GM19467 (cell line): ENCODE measurements around the gene CD93.

ENCODE experiments used
- ATAC-seq: cut with Tn5 transposase; IDR thresholded peaks from one replicate; pipeline ENCODE4 v1.9.1; 2021; ENCODE audit warnings: mild to moderate bottlenecking, moderate library complexity; ENCODE audit not compliant: unreplicated experiment

Gene CD93

GRCh38 chr20:23061734-23062561 lies 24.2 kb downstream of the CD93 start:
- no peak for ATAC-seq

- ATAC-seq = no peak
Measured at GRCh38 chr20:23061262-23061661, 24.9 kb downstream of the CD93 start.

GRCh38 chr20:23060629-23061028 lies 25.5 kb downstream of the CD93 start:
- no peak for ATAC-seq

- no peak for ATAC-seq
Measured at GRCh38 chr20:23059846-23060245, 26.3 kb downstream of the CD93 start.

- no peak for ATAC-seq
Measured at GRCh38 chr20:23059001-23059400, 27.1 kb downstream of the CD93 start.

- ATAC-seq = no peak
Measured at GRCh38 chr20:23058240-23058639, 27.9 kb downstream of the CD93 start.

GRCh38 chr20:23052904-23053303 lies 33.2 kb downstream of the CD93 start:
- no peak for ATAC-seq

- ATAC-seq = no peak
Measured at GRCh38 chr20:23050847-23051627, 35.1 kb downstream of the CD93 start.

GRCh38 chr20:23050076-23050838 lies 35.9 kb downstream of the CD93 start:
- no peak for ATAC-seq

GRCh38 chr20:23049201-23050075 lies 36.7 kb downstream of the CD93 start, which contains the start of gene THBD:
THBD (minus strand) TSS chr20:23049672; CDS start chr20:23049504, 168 bp downstream.
- no peak for ATAC-seq

GRCh38 chr20:23048283-23049200 lies 37.6 kb downstream of the CD93 start:
- ATAC-seq = no peak

- ATAC-seq = no peak
Measured at GRCh38 chr20:23047738-23048214, 38.3 kb downstream of the CD93 start.

- ATAC-seq = no peak
Measured at GRCh38 chr20:23047001-23047737, 39.0 kb downstream of the CD93 start.

GRCh38 chr20:23046431-23046830 lies 39.7 kb downstream of the CD93 start:
- no peak for ATAC-seq

GRCh38 chr20:23043376-23043775 lies 42.7 kb downstream of the CD93 start:
- no peak for ATAC-seq

- ATAC-seq = no peak
Measured at GRCh38 chr20:23042270-23042669, 43.9 kb downstream of the CD93 start.

GRCh38 chr20:23039885-23040508 lies 46.1 kb downstream of the CD93 start:
- no peak for ATAC-seq
